ENCODE results near the gene HOMER2.
A peak's percentile ranks its signal among the peaks of the same experiment; 100 is the strongest.

HOMER2 gene

GRCh38 chr15:82992436-82992998 lies 40.0 kb upstream of the HOMER2 start:
- DNase-seq (ENCODE audit: low read depth): no peak
- no peak overlapping the region for H3K4me3 ChIP-seq (ENCODE audit: control insufficient read depth, low read depth, low read length)
- TF ChIP-seq, protein P1, sequence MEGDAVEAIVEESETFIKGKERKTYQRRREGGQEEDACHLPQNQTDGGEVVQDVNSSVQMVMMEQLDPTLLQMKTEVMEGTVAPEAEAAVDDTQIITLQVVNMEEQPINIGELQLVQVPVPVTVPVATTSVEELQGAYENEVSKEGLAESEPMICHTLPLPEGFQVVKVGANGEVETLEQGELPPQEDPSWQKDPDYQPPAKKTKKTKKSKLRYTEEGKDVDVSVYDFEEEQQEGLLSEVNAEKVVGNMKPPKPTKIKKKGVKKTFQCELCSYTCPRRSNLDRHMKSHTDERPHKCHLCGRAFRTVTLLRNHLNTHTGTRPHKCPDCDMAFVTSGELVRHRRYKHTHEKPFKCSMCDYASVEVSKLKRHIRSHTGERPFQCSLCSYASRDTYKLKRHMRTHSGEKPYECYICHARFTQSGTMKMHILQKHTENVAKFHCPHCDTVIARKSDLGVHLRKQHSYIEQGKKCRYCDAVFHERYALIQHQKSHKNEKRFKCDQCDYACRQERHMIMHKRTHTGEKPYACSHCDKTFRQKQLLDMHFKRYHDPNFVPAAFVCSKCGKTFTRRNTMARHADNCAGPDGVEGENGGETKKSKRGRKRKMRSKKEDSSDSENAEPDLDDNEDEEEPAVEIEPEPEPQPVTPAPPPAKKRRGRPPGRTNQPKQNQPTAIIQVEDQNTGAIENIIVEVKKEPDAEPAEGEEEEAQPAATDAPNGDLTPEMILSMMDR (IDR thresholded peaks at IDR 0.05; ENCODE audit: control insufficient read depth, insufficient read depth, low read depth, low read length, missing control alignments): no peak

GRCh38 chr15:82986442-82986780 lies 33.9 kb upstream of the HOMER2 start:
- TF ChIP-seq, protein P1 (IDR thresholded peaks at IDR 0.05; ENCODE audit: control insufficient read depth, insufficient read depth, low read depth, low read length, missing control alignments): no peak
- DNase-seq (ENCODE audit: low read depth): no peak
- H3K4me3 ChIP-seq (ENCODE audit: control insufficient read depth, low read depth, low read length): peak overlapping the region; percentile 95

- DNase-seq (ENCODE audit: low read depth): peak; percentile 84
Observed at GRCh38 chr15:82985688-82986441, 33.3 kb upstream of the HOMER2 start, which contains the start of gene RAMAC. Gene RAMAC, plus strand, starts transcription at chr15:82986210. Its CDS starts 2,809 bp downstream, at chr15:82989019.

DNA sequence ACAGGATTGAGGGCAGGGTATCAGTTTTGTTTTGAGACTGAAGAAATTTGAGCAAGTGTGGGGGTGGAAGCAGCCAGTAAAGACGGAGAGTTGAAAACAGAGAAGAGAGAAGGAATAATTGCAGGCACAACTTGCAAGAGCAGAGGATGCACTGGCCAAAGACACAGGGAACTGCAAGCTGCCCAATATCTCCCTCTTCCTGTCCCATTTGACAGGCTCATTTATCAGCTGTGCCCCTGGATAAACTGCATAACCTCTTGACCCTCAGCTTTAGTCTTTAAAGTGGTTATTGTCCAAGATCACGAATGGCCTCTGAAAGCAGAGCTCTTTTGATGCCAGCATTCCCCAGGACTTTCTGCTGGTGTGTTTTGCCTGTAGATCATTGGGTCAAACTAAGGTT lies 28.5 kb upstream of the HOMER2 start:
- no peak for DNase-seq (ENCODE audit: low read depth)
- TF ChIP-seq, protein P1 (IDR thresholded peaks at IDR 0.05; ENCODE audit: control insufficient read depth, insufficient read depth, low read depth, low read length, missing control alignments): no peak
- no peak overlapping the region for H3K4me3 ChIP-seq (ENCODE audit: control insufficient read depth, low read depth, low read length)

More at GRCh38 chr15:82985688-82986441, 33.3 kb upstream of the HOMER2 start, which contains the start of gene RAMAC:
- TF ChIP-seq, protein P1 (IDR thresholded peaks at IDR 0.05; ENCODE audit: control insufficient read depth, insufficient read depth, low read depth, low read length, missing control alignments): no peak
- H3K4me3 ChIP-seq (ENCODE audit: control insufficient read depth, low read depth, low read length): peak within 1 kb of the TSS; percentile 95

GRCh38 chr15:82979726-82980125 lies 27.2 kb upstream of the HOMER2 start:
- no peak for DNase-seq (ENCODE audit: low read depth)
- no peak overlapping the region for H3K4me3 ChIP-seq (ENCODE audit: control insufficient read depth, low read depth, low read length)
- TF ChIP-seq, protein P1 (IDR thresholded peaks at IDR 0.05; ENCODE audit: control insufficient read depth, insufficient read depth, low read depth, low read length, missing control alignments): no peak

- DNase-seq (ENCODE audit: low read depth): no peak
- no peak overlapping the region for H3K4me3 ChIP-seq (ENCODE audit: control insufficient read depth, low read depth, low read length)
- TF ChIP-seq, protein P1 (IDR thresholded peaks at IDR 0.05; ENCODE audit: control insufficient read depth, insufficient read depth, low read depth, low read length, missing control alignments): no peak
Observed at GRCh38 chr15:82978438-82978837, 25.9 kb upstream of the HOMER2 start.

Data from AG09309 (cell line).